MM.1S (cell line): ENCODE results near the gene RFTN1.

ENCODE experiments used
- EZH2 ChIP-seq: fragments of 300-600 bp; sonication (generic); optimal IDR thresholded peaks from 2 replicates; pipeline ENCODE3; 2017; ENCODE audit warnings: low read depth, mild to moderate bottlenecking, antibody characterized with exemption, low read length, mixed read lengths
- EZH2phosphoT487 ChIP-seq: fragments of 300-600 bp; sonication (generic); IDR thresholded peaks from 2 replicates; pipeline ENCODE4 v1.6.1; 2018; ENCODE audit warnings: antibody characterized with exemption, low read length
- TF ChIP-seq, protein P1 (sequence below): fragments of 300-600 bp; sonication (generic); IDR thresholded peaks from 2 replicates; pipeline ENCODE4 v1.5.1; 2016; ENCODE audit warnings: antibody characterized with exemption, low read length, mixed read lengths

DNA sequence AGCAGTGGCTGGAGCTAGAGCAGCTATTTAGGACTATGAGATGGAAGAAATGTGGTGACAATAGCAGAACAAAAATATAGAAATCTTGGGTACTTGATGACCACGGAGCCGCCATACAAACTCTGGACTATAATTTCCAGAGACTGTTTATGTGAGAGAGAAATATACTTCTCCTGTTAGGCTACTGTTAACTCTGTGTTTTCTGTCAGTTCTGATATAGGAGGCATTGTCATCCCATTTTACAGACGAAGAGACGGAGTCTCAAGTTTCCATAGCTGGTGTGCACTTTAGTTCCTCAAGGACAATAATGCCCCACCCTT lies 22.8 kb upstream of the RFTN1 start:
- TF ChIP-seq EZH2 (no peak), EZH2phosphoT487 (no peak)
- TF ChIP-seq, protein P1, sequence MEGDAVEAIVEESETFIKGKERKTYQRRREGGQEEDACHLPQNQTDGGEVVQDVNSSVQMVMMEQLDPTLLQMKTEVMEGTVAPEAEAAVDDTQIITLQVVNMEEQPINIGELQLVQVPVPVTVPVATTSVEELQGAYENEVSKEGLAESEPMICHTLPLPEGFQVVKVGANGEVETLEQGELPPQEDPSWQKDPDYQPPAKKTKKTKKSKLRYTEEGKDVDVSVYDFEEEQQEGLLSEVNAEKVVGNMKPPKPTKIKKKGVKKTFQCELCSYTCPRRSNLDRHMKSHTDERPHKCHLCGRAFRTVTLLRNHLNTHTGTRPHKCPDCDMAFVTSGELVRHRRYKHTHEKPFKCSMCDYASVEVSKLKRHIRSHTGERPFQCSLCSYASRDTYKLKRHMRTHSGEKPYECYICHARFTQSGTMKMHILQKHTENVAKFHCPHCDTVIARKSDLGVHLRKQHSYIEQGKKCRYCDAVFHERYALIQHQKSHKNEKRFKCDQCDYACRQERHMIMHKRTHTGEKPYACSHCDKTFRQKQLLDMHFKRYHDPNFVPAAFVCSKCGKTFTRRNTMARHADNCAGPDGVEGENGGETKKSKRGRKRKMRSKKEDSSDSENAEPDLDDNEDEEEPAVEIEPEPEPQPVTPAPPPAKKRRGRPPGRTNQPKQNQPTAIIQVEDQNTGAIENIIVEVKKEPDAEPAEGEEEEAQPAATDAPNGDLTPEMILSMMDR: no peak
